Common myeloid progenitor, CD34-positive (primary cell): Measurements from ENCODE around the gene CACNB4.
"Not testable (repeated sequence)": the region's sequence is repeated elsewhere in the genome, so short reads cannot be mapped to it uniquely, and the experiment has no call there.

Experiments used
- CTCF ChIA-PET: fragments of 350-600 bp; sonication (Branson Sonifier 250); formaldehyde crosslinking; loops from one replicate; lab custom pipeline; 2021; ENCODE audit warnings: antibody characterized with exemption; lab: Charles Lee
- POLR2A ChIA-PET: fragments of 350-600 bp; sonication (Branson Sonifier 250); formaldehyde crosslinking; loops from one replicate; lab custom pipeline; 2021; ENCODE audit warnings: antibody characterized with exemption; lab: Charles Lee
- DNase-seq, 3 donors: peaks; one replicate each; pipeline versions ENCODE4 v3.0.0 to v3.0.0-alpha.2; 2013
- H3K27ac ChIP-seq, 2 experiments: 1 replicate in 1 of 2; 2 replicates in 1 of 2; pipeline ENCODE4 v1.7.0; 2013; ENCODE audit warnings: inconsistent platforms in 2 of 2, low read length in 2 of 2, mild to moderate bottlenecking in 2 of 2, low read depth in 1 of 2, moderate library complexity in 1 of 2; ENCODE audit not compliant: severe bottlenecking in 2 of 2, insufficient read depth in 1 of 2, poor library complexity in 1 of 2
- H3K27me3 ChIP-seq, 5 experiments: replicated peaks in 2 of 5; 1 replicate in 3 of 5; 2 replicates in 2 of 5; pipeline versions ENCODE4 v1.6.1 to v1.7.0; 2013; ENCODE audit warnings: low read length in 4 of 5, mild to moderate bottlenecking in 2 of 5, moderate library complexity in 2 of 5, inconsistent platforms in 1 of 5; ENCODE audit not compliant: insufficient read depth in 5 of 5, control insufficient read depth in 4 of 5
- H3K36me3 ChIP-seq, 4 experiments: 1 replicate in 2 of 4; 2 replicates in 2 of 4; pipeline versions ENCODE4 v1.6.1 to v1.7.0; 2013; ENCODE audit warnings: low read length in 3 of 4, control low read depth in 1 of 4, mild to moderate bottlenecking in 1 of 4; ENCODE audit not compliant: control insufficient read depth in 4 of 4, insufficient read depth in 4 of 4
- H3K4me1 ChIP-seq, 4 experiments: 1 replicate in 3 of 4; 2 replicates in 1 of 4; pipeline versions ENCODE4 v1.6.1 to v1.7.1; 2013; ENCODE audit warnings: low read length in 3 of 4, mild to moderate bottlenecking in 3 of 4, control low read depth in 1 of 4, inconsistent platforms in 1 of 4, moderate library complexity in 1 of 4; ENCODE audit not compliant: control insufficient read depth in 4 of 4, insufficient read depth in 4 of 4; ENCODE audit errors: control extremely low read depth in 1 of 4
- H3K4me3 ChIP-seq, 7 experiments: 1 replicate in 4 of 7; 2 replicates in 3 of 7; pipeline versions ENCODE4 v1.5.1 to v1.7.0; 2013; ENCODE audit warnings: mild to moderate bottlenecking in 7 of 7, low read length in 6 of 7, moderate library complexity in 6 of 7, inconsistent platforms in 2 of 7, low read depth in 2 of 7, control low read depth in 1 of 7; ENCODE audit not compliant: insufficient read depth in 4 of 7, control insufficient read depth in 1 of 7; ENCODE audit errors: extremely low read depth in 1 of 7
- H3K9me3 ChIP-seq, 5 experiments: 1 replicate in 4 of 5; 2 replicates in 1 of 5; pipeline versions ENCODE4 v1.6.1 to v1.7.1; 2013; ENCODE audit warnings: low read length in 4 of 5, mild to moderate bottlenecking in 2 of 5, inconsistent platforms in 1 of 5, low read depth in 1 of 5, moderate library complexity in 1 of 5; ENCODE audit not compliant: control insufficient read depth in 4 of 5, insufficient read depth in 2 of 5; ENCODE audit errors: control extremely low read depth in 1 of 5
- WGBS: methylation state at CpG from one replicate; pipeline ENCODE4 v1.1.5; 2013; ENCODE audit not compliant: insufficient coverage; 5-methylcytosine and 5-hydroxymethylcytosine counted together

The CACNB4 gene

GRCh38 chr2:152120430-152120829 is 21.6 kb upstream of the CACNB4 start:
- peaks cover 2 to 35% (median 17%) of the 10 kb centered on the region in 4 experiments for H3K36me3 ChIP-seq
- H3K27me3 ChIP-seq = no peaks in the 10 kb centered on the region
- ChIA-PET POLR2A (no interaction called here), CTCF (interaction anchor here (0.9 to 2.1 kb wide), 3 partner anchors 12 to 20 kb away, joined by 3 to 9 read pairs (median 5); no protein-coding TSS in a partner anchor)
- H3K27ac ChIP-seq = no peak overlapping the region
- H3K4me1 ChIP-seq = no peaks in the 10 kb centered on the region
- H3K4me3 ChIP-seq = no peak overlapping the region
- H3K9me3 ChIP-seq = no peaks in the 10 kb centered on the region
- DNase-seq = no peak
- WGBS = no CpG with 5 or more reads among the region's 1 CpG

GRCh38 chr2:152115952-152116351 is 17.1 kb upstream of the CACNB4 start:
- Histone ChIP-seq H3K9me3 (no peaks in the 10 kb centered on the region), H3K4me3 (no peak overlapping the region), H3K36me3 (peaks cover 0 to 9% (median 4%) of the 10 kb centered on the region in 4 experiments), H3K27me3 (no peaks in the 10 kb centered on the region), H3K4me1 (no peaks in the 10 kb centered on the region), H3K27ac (no peak overlapping the region)
- DNase-seq = peak in 1 of 3 donors; percentile 8
- ChIA-PET CTCF (interaction anchor here (0.6 kb wide), 1 partner anchor 46 kb away, joined by 3 read pairs; no protein-coding TSS in a partner anchor), POLR2A (no interaction called here)
- 89% methylated on average over 3 of the region's 3 CpGs for WGBS

GRCh38 chr2:152114366-152114765 is 15.5 kb upstream of the CACNB4 start:
- POLR2A ChIA-PET = no interaction called here
- WGBS = 100% methylated on average over 1 of the region's 3 CpGs

GRCh38 chr2:152107140-152107539 is 8.3 kb upstream of the CACNB4 start:
- H3K9me3 ChIP-seq, DNase-seq, H3K4me1 ChIP-seq, H3K4me3 ChIP-seq, H3K27me3 ChIP-seq, H3K27ac ChIP-seq, H3K36me3 ChIP-seq: not testable (repeated sequence)
- POLR2A ChIA-PET = interaction anchor here (0.6 kb wide), 1 partner anchor 9 kb away, joined by 4 read pairs; no protein-coding TSS in a partner anchor
- CTCF ChIA-PET = interaction anchor here (0.6 to 0.8 kb wide), 2 partner anchors 16 to 44 kb away, joined by 3 read pairs; no protein-coding TSS in a partner anchor
- 100% methylated on average over 9 of the region's 13 CpGs for WGBS

More at GRCh38 chr2:152114366-152114765, 15.5 kb upstream of the CACNB4 start:
- CTCF ChIA-PET = interaction anchor here (0.8 kb wide), 1 partner anchor 89 kb away, joined by 3 read pairs; no protein-coding TSS in a partner anchor
- Histone ChIP-seq H3K4me3 (no peak overlapping the region), H3K27ac (no peak overlapping the region), H3K27me3 (no peaks in the 10 kb centered on the region), H3K36me3 (peaks cover 0 to under 1% (median 0%) of the 10 kb centered on the region in 4 experiments), H3K4me1 (no peaks in the 10 kb centered on the region), H3K9me3 (no peaks in the 10 kb centered on the region)
- DNase-seq = peak in 1 of 3 donors; percentile 3

- DNase-seq = no peak
- Histone ChIP-seq H3K4me1 (peaks cover 0 to 4% (median 0%) of the 10 kb centered on the region in 4 experiments), H3K9me3 (no peaks in the 10 kb centered on the region), H3K4me3 (no peak overlapping the region), H3K36me3 (no peaks in the 10 kb centered on the region), H3K27me3 (no peaks in the 10 kb centered on the region), H3K27ac (no peak overlapping the region)
- WGBS = 95% methylated on average over 3 of the region's 4 CpGs
- ChIA-PET CTCF (interaction anchor here (0.8 kb wide), 1 partner anchor 17 kb away, joined by 3 read pairs; no protein-coding TSS in a partner anchor), POLR2A (no interaction called here)
Measured at GRCh38 chr2:152106464-152106863, 7.6 kb upstream of the CACNB4 start.

- Histone ChIP-seq H3K27ac (no peak overlapping the region), H3K9me3 (no peaks in the 10 kb centered on the region), H3K4me3 (no peak overlapping the region), H3K4me1 (peaks cover 0 to 19% (median 13%) of the 10 kb centered on the region in 4 experiments), H3K36me3 (no peaks in the 10 kb centered on the region), H3K27me3 (peaks cover 0 to 26% (median 7%) of the 10 kb centered on the region in 5 experiments)
- POLR2A ChIA-PET = interaction anchor here (0.7 kb wide), 1 partner anchor 57 kb away, joined by 5 read pairs; no protein-coding TSS in a partner anchor
- CTCF ChIA-PET = interaction anchor here (1.3 to 1.6 kb wide), 2 partner anchors 17 to 65 kb away, joined by 3 to 5 read pairs; no protein-coding TSS in a partner anchor
- DNase-seq = no peak
- no CpG with 5 or more reads among the region's 3 CpGs for WGBS
Measured at GRCh38 chr2:152103271-152103670, 4.4 kb upstream of the CACNB4 start.

- no peak overlapping the region for H3K4me3 ChIP-seq
- peaks cover 0 to 42% (median 9%) of the 10 kb centered on the region in 5 experiments for H3K27me3 ChIP-seq
- WGBS = 100% methylated on average over 2 of the region's 2 CpGs
- H3K27ac ChIP-seq = no peak overlapping the region
- ChIA-PET CTCF (interaction anchor here (1.1 to 1.8 kb wide), 5 partner anchors 9 to 71 kb away, joined by 3 to 9 read pairs (median 6); no protein-coding TSS in a partner anchor), POLR2A (no interaction called here)
- DNase-seq = no peak
- peaks cover 0 to 28% (median 21%) of the 10 kb centered on the region in 4 experiments for H3K4me1 ChIP-seq
- H3K9me3 ChIP-seq = no peaks in the 10 kb centered on the region
- H3K36me3 ChIP-seq = no peaks in the 10 kb centered on the region
Measured at GRCh38 chr2:152100961-152101360, 2.1 kb upstream of the CACNB4 start.
